BJ (cell line): ENCODE data around the gene MARCHF2. TPM values are rescaled to one million over a fixed set of nuclear protein-coding genes. Genes with fewer than 3 reads are reported as not detected.

ENCODE experiments used
- CTCF ChIA-PET: fragments of 350-600 bp; formaldehyde crosslinking; extraction: SDS; loops from one replicate; lab custom pipeline; 2021; ENCODE audit warnings: antibody characterized with exemption, inconsistent platforms; lab: Yijun Ruan, JAX
- POLR2A ChIA-PET: fragments of 300-600 bp; sonication (Branson Sonifier 250); formaldehyde crosslinking; extraction: SDS; loops from one replicate; lab custom pipeline; 2021; ENCODE audit warnings: antibody characterized with exemption; lab: Charles Lee
- DNase-seq: peaks from one replicate; pipeline ENCODE4 v3.0.0-alpha.2; 2011; ENCODE audit warnings: low read depth
- H3K27me3 ChIP-seq: 2 replicates; pipeline ENCODE4 v1.6.0; 2011; ENCODE audit warnings: low read length; ENCODE audit not compliant: control insufficient read depth, insufficient read depth
- H3K36me3 ChIP-seq: 2 replicates; pipeline ENCODE4 v1.5.1; 2011; ENCODE audit warnings: low read length; ENCODE audit not compliant: control insufficient read depth, insufficient read depth
- H3K4me3 ChIP-seq: 2 replicates; pipeline ENCODE4 v1.5.1; 2011; ENCODE audit warnings: low read depth, mild to moderate bottlenecking, control low read depth, low read length
- CTCF ChIP-seq: IDR thresholded peaks from 2 replicates; pipeline ENCODE4 v1.5.1; 2011; ENCODE audit warnings: low read depth, mild to moderate bottlenecking, control low read depth, inconsistent platforms, low read length, moderate library complexity; ENCODE audit not compliant: insufficient read depth
- polyA plus RNA-seq: library from polyadenylated mRNA; depleted of rRNA; stranded (reverse); fragments of >200 nt; gene quantifications from 2 replicates; pipeline ENCODE4 v1.2.3, GENCODE V29; 2011

The MARCHF2 gene
- polyA plus RNA-seq, 1 experiment, result 39.3 TPM

- TF ChIP-seq CTCF, result no peak
- no peak for DNase-seq
- Histone ChIP-seq H3K4me3 (peak overlapping the region; percentile 28), H3K27me3 (no peaks in the 10 kb centered on the region), H3K36me3 (no peaks in the 10 kb centered on the region; the same call in 1 of the 2 replicates)
- POLR2A ChIA-PET, result no interaction called here
- CTCF ChIA-PET, result interaction anchor here (0.8 to 7.0 kb wide), 3 partner anchors 27 to 188 kb away, joined by 3 to 67 read pairs (median 4); no protein-coding TSS in a partner anchor
Measured at GRCh38 chr19:8391198-8392016, 21.7 kb upstream of the MARCHF2 start.

- CTCF ChIA-PET, result interaction anchor here (0.6 to 7.0 kb wide), 4 partner anchors 27 to 187 kb away, joined by 3 to 67 read pairs (median 4); no protein-coding TSS in a partner anchor
- POLR2A ChIA-PET, result interaction anchor here (0.7 kb wide), 1 partner anchor 90 kb away, joined by 8 read pairs; no protein-coding TSS in a partner anchor
- H3K27me3 ChIP-seq, result no peaks in the 10 kb centered on the region
Measured at GRCh38 chr19:8392017-8392591, 21.0 kb upstream of the MARCHF2 start.

GRCh38 chr19:8393192-8393870, 19.8 kb upstream of the MARCHF2 start:
- no peak for TF ChIP-seq CTCF

More at GRCh38 chr19:8392017-8392591, 21.0 kb upstream of the MARCHF2 start:
- Histone ChIP-seq H3K4me3 (no peak overlapping the region), H3K36me3 (no peaks in the 10 kb centered on the region; the same call in 1 of the 2 replicates)
- no peak for TF ChIP-seq CTCF
- DNase-seq, result no peak

GRCh38 chr19:8393871-8394250, 19.2 kb upstream of the MARCHF2 start:
- DNase-seq, result no peak
- ChIA-PET CTCF (interaction anchor here (7.0 kb wide), 1 partner anchor 39 kb away, joined by 67 read pairs; no protein-coding TSS in a partner anchor), POLR2A (no interaction called here)
- TF ChIP-seq CTCF, result no peak
- Histone ChIP-seq H3K36me3 (peaks cover 1% of the 10 kb centered on the region), H3K4me3 (no peak overlapping the region), H3K27me3 (no peaks in the 10 kb centered on the region)

More at GRCh38 chr19:8393192-8393870, 19.8 kb upstream of the MARCHF2 start:
- Histone ChIP-seq H3K36me3 (no peaks in the 10 kb centered on the region; the same call in none of the 2 replicates), H3K27me3 (no peaks in the 10 kb centered on the region), H3K4me3 (no peak overlapping the region)
- no peak for DNase-seq
- CTCF ChIA-PET, result interaction anchor here (7.0 kb wide), 1 partner anchor 39 kb away, joined by 67 read pairs; no protein-coding TSS in a partner anchor
- POLR2A ChIA-PET, result no interaction called here
